NT2/D1 (cell line): ENCODE results near the gene AGFG2.

Source experiments
- SUZ12 ChIP-seq: IDR thresholded peaks from 2 replicates; pipeline ENCODE4 v1.6.1; 2011; ENCODE audit not compliant: insufficient read length, insufficient read depth; ENCODE audit errors: extremely low read depth
- YY1 ChIP-seq: IDR thresholded peaks from 2 replicates; pipeline ENCODE4 v1.6.1; 2011; ENCODE audit not compliant: insufficient read length, insufficient read depth
- ZNF274 ChIP-seq: IDR thresholded peaks from 2 replicates; pipeline ENCODE4 v1.6.1; 2011; ENCODE audit warnings: mild to moderate bottlenecking, low read depth, low read length

DNA sequence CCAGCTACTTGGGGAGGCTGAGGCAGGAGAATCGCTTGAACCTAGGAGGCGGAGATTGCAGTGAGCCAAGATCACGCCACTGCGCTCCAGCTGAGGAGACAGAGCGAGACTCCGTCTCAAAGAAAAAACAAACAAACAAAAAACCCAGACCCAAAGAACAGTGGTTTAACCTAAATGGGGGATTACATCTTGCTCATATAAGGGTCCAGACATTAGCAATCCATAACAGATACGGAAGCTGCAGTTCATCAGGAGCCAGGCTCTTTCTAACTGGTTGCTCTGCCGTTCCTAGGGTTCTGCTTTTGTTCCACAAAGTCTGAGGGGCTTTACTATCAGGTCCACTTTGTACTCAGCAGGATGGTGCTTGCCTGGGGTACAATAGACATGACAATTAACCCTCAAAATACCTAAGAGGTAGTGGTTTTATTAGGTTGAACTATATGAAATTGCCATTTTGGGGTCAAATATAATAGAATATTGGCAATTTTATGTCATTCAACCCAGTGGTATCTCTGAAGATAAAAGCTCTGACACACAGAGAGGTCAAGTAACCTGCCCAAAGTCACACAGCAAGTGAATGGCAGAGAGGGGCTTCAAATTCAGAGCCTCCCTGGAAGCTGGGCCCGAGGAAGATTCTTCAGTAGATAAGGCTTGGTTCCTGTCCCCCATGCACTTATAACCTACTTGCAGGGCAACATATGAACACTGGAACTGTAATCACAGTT, 34.0 kb upstream of the AGFG2 start:
- TF ChIP-seq YY1, result no peak
- TF ChIP-seq ZNF274, result no peak
- TF ChIP-seq SUZ12, result no peak
